ENCODE data around the gene SIK3. TPM values are rescaled to one million over a fixed set of nuclear protein-coding genes. Genes with fewer than 3 reads are reported as not detected.
A peak's percentile ranks its signal among the peaks of the same experiment; 100 is the strongest.

SIK3 gene
- total and polyA plus RNA-seq, 4 donors = 6.4 to 64.2 (median 39.0) TPM

- DNase-seq = no peak
- peaks cover 0 to 3% of the 10 kb centered on the region in 2 donors for H3K4me1 ChIP-seq (ENCODE audit: control insufficient read depth in 1 of 2, insufficient read depth in 2 of 2, low read length in 2 of 2)
- H3K27ac ChIP-seq (ENCODE audit: low read depth in 1 of 2, low read length in 2 of 2) = no peak overlapping the region
- no peaks in the 10 kb centered on the region for H3K9me3 ChIP-seq (ENCODE audit: control insufficient read depth, low read length)
- intact Hi-C loops (cut with DNase I) = no loop called here
- 97 to 99% methylated on average over 2 of the region's 2 CpGs for WGBS, 2 donors
- no peaks in the 10 kb centered on the region for H3K27me3 ChIP-seq (ENCODE audit: control insufficient read depth in 1 of 2, insufficient read depth in 2 of 2, low read length in 1 of 2)
- no peak overlapping the region for H3K4me3 ChIP-seq (ENCODE audit: low read length in 2 of 2)
- no peak for ATAC-seq (ENCODE audit: low FRiP score)
- H3K36me3 ChIP-seq (ENCODE audit: control insufficient read depth in 1 of 2, insufficient read depth in 2 of 2, low read length in 1 of 2) = no peaks in the 10 kb centered on the region
Observed at GRCh38 chr11:116997071-116997470, 101.2 kb downstream of the SIK3 start.

DNA sequence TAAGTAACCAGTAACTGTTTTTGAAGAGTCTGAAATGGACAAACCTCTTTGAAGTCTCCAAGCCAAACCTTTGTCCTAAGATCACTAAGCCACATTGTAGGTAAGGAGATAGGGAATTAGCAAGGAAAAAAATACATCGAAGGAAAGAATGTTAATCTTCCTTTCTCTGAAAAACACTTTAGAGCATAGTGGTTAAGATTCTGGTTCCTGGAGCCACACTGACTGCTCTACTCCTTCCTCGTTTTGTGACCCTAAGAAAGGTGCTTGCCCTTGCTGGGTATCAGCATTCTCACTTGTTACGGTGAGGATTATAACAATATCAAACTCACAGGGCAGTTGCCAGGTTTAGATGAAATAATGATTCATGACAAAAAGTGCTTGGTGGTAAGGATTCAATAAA, 104.0 kb downstream of the SIK3 start:
- Histone ChIP-seq H3K27me3 (ENCODE audit: control insufficient read depth in 1 of 2, insufficient read depth in 2 of 2, low read length in 1 of 2) (no peaks in the 10 kb centered on the region), H3K4me1 (ENCODE audit: control insufficient read depth in 1 of 2, insufficient read depth in 2 of 2, low read length in 2 of 2) (peaks cover 3 to 5% of the 10 kb centered on the region in 2 donors), H3K9me3 (ENCODE audit: control insufficient read depth, low read length) (no peaks in the 10 kb centered on the region), H3K27ac (ENCODE audit: low read depth in 1 of 2, low read length in 2 of 2) (no peak overlapping the region), H3K4me3 (ENCODE audit: low read length in 2 of 2) (no peak overlapping the region), H3K36me3 (ENCODE audit: control insufficient read depth in 1 of 2, insufficient read depth in 2 of 2, low read length in 1 of 2) (no peaks in the 10 kb centered on the region)
- intact Hi-C loops (cut with DNase I) = no loop called here
- 49 to 69% methylated on average over 3 of the region's 3 CpGs for WGBS, 2 donors
- ATAC-seq (ENCODE audit: low FRiP score) = no peak
- no peak for DNase-seq

DNA sequence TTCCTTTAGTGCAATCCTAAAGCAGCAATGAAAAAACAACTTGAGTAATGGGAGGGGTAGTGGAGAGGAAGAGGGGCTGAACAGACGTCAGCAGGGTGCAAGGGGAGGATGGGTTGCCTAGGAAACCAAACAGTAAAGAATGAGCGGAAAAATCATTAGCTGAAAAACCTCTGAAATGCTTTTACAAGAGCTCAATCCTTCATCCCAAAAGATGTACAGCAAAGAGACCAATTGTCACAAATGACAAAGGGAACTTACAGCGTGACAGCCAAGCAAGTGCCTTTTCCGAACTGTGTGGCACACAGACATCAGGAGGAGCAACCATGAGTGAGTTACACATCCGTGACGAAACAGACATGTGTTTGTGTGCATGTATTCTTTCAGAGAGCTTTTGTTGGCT, 104.6 kb downstream of the SIK3 start:
- DNase-seq (no peak), ATAC-seq (ENCODE audit: low FRiP score) (no peak)
- Histone ChIP-seq H3K4me1 (ENCODE audit: control insufficient read depth in 1 of 2, insufficient read depth in 2 of 2, low read length in 2 of 2) (peaks cover 3 to 5% of the 10 kb centered on the region in 2 donors), H3K4me3 (ENCODE audit: low read length in 2 of 2) (no peak overlapping the region), H3K27ac (ENCODE audit: low read depth in 1 of 2, low read length in 2 of 2) (no peak overlapping the region), H3K9me3 (ENCODE audit: control insufficient read depth, low read length) (no peaks in the 10 kb centered on the region), H3K36me3 (ENCODE audit: control insufficient read depth in 1 of 2, insufficient read depth in 2 of 2, low read length in 1 of 2) (no peaks in the 10 kb centered on the region), H3K27me3 (ENCODE audit: control insufficient read depth in 1 of 2, insufficient read depth in 2 of 2, low read length in 1 of 2) (no peaks in the 10 kb centered on the region)
- WGBS, 2 donors = 40 to 48% methylated on average over 6 of the region's 6 CpGs
- intact Hi-C loops (cut with DNase I) = no loop called here

GRCh38 chr11:116991491-116991890, 106.7 kb downstream of the SIK3 start:
- ATAC-seq (ENCODE audit: low FRiP score) = no peak

DNA sequence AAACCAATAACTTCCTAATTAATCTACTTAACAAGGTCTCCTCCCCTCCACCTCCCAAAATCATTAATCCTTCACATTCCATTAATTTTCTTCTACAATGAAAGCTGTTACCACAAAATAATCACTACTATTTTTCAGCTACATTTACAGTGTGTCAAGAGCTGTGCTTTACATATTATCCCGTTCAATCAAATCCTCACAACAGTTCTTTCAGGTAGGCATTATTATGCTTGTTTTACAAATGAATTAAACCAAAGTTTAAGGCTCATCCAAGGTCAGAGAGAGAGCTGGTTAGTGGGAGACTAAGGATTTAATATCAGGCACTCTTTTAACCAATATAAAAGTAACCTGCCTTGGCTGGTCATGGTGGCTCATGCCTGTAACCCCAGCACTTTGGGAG, 107.4 kb downstream of the SIK3 start:
- ATAC-seq (ENCODE audit: low FRiP score) (no peak), DNase-seq (no peak)
- H3K4me3 ChIP-seq (ENCODE audit: low read length in 2 of 2) = no peak overlapping the region
- no peak overlapping the region for H3K27ac ChIP-seq (ENCODE audit: low read depth in 1 of 2, low read length in 2 of 2)
- no peaks in the 10 kb centered on the region for H3K27me3 ChIP-seq (ENCODE audit: control insufficient read depth in 1 of 2, insufficient read depth in 2 of 2, low read length in 1 of 2)
- H3K4me1 ChIP-seq (ENCODE audit: control insufficient read depth in 1 of 2, insufficient read depth in 2 of 2, low read length in 2 of 2) = peaks cover 3 to 8% of the 10 kb centered on the region in 2 donors
- H3K9me3 ChIP-seq (ENCODE audit: control insufficient read depth, low read length) = no peaks in the 10 kb centered on the region
- H3K36me3 ChIP-seq (ENCODE audit: control insufficient read depth in 1 of 2, insufficient read depth in 2 of 2, low read length in 1 of 2) = no peaks in the 10 kb centered on the region
- 93 to 99% methylated on average over 1 of the region's 1 CpG for WGBS, 2 donors
- intact Hi-C loops (cut with DNase I) = no loop called here

More at GRCh38 chr11:116991491-116991890, 106.7 kb downstream of the SIK3 start:
- Histone ChIP-seq H3K27me3 (ENCODE audit: control insufficient read depth in 1 of 2, insufficient read depth in 2 of 2, low read length in 1 of 2) (no peaks in the 10 kb centered on the region), H3K4me3 (ENCODE audit: low read length in 2 of 2) (no peak overlapping the region), H3K27ac (ENCODE audit: low read depth in 1 of 2, low read length in 2 of 2) (no peak overlapping the region), H3K36me3 (ENCODE audit: control insufficient read depth in 1 of 2, insufficient read depth in 2 of 2, low read length in 1 of 2) (no peaks in the 10 kb centered on the region), H3K9me3 (ENCODE audit: control insufficient read depth, low read length) (no peaks in the 10 kb centered on the region), H3K4me1 (ENCODE audit: control insufficient read depth in 1 of 2, insufficient read depth in 2 of 2, low read length in 2 of 2) (peaks cover 3 to 8% of the 10 kb centered on the region in 2 donors)
- intact Hi-C loops (cut with DNase I) = no loop called here
- DNase-seq = no peak
- WGBS, 2 donors = 94 to 96% methylated on average over 1 of the region's 1 CpG

DNA sequence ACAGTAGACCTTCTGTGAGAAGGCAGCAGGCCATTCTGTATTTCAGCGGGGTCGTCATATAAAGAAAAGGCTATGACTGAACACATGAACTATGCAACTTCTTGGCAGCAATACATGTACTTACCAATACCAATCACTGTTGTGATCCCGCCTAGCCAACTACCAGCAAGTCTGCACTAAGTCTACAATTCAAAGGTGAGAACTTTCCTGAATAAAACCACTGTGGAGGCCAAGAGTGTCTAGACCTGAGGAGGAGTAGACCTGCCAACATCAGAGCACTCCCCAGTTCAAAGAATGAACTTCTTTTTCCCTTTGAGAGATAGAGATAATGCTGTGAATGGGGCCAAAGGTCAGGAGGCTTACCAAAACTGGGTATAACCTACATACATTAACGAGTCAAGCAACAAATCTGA, 108.2 kb downstream of the SIK3 start:
- H3K4me1 ChIP-seq (ENCODE audit: control insufficient read depth in 1 of 2, insufficient read depth in 2 of 2, low read length in 2 of 2) = peaks cover 3 to 8% of the 10 kb centered on the region in 2 donors
- 22 to 25% methylated on average over 4 of the region's 4 CpGs for WGBS, 2 donors
- DNase-seq (no peak), ATAC-seq (ENCODE audit: low FRiP score) (no peak)
- H3K27me3 ChIP-seq (ENCODE audit: control insufficient read depth in 1 of 2, insufficient read depth in 2 of 2, low read length in 1 of 2) = no peaks in the 10 kb centered on the region
- intact Hi-C loops (cut with DNase I) = no loop called here
- no peaks in the 10 kb centered on the region for H3K9me3 ChIP-seq (ENCODE audit: control insufficient read depth, low read length)
- H3K36me3 ChIP-seq (ENCODE audit: control insufficient read depth in 1 of 2, insufficient read depth in 2 of 2, low read length in 1 of 2) = no peaks in the 10 kb centered on the region
- H3K4me3 ChIP-seq (ENCODE audit: low read length in 2 of 2) = no peak overlapping the region
- no peak overlapping the region for H3K27ac ChIP-seq (ENCODE audit: low read depth in 1 of 2, low read length in 2 of 2)

DNA sequence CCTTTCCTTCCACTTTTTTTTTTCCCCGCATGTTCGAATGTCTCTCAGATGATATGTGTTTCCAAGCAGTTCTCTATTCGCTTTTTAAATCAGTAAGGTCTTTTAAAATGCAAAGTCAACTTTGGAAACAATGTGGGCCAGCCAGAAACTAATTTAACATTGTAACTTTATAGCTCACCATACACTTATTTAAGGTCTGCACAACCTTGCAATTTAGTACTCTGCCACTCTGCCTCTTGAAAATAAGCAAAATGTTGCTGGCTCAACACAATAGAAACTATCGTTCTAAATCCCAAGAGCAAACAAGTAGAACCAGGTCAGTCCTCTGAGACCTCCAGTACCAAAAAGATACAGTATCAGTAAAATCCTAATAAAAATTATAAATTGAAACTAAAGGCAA, 109.0 kb downstream of the SIK3 start:
- intact Hi-C loops (cut with DNase I) = loop anchor here in 1 of 2 donors (10.0 kb wide), 1 partner anchor 106 kb away; the partner anchor contains the start of gene SIK3
- Histone ChIP-seq H3K4me1 (ENCODE audit: control insufficient read depth in 1 of 2, insufficient read depth in 2 of 2, low read length in 2 of 2) (peaks cover 3 to 12% of the 10 kb centered on the region in 2 donors), H3K27me3 (ENCODE audit: control insufficient read depth in 1 of 2, insufficient read depth in 2 of 2, low read length in 1 of 2) (no peaks in the 10 kb centered on the region), H3K36me3 (ENCODE audit: control insufficient read depth in 1 of 2, insufficient read depth in 2 of 2, low read length in 1 of 2) (no peaks in the 10 kb centered on the region), H3K9me3 (ENCODE audit: control insufficient read depth, low read length) (no peaks in the 10 kb centered on the region), H3K4me3 (ENCODE audit: low read length in 2 of 2) (no peak overlapping the region), H3K27ac (ENCODE audit: low read depth in 1 of 2, low read length in 2 of 2) (no peak overlapping the region)
- WGBS, 2 donors = 21 to 24% methylated on average over 4 of the region's 4 CpGs
- DNase-seq (no peak), ATAC-seq (ENCODE audit: low FRiP score) (no peak)

- Histone ChIP-seq H3K4me3 (ENCODE audit: low read length in 2 of 2) (no peak overlapping the region), H3K9me3 (ENCODE audit: control insufficient read depth, low read length) (no peaks in the 10 kb centered on the region), H3K27ac (ENCODE audit: low read depth in 1 of 2, low read length in 2 of 2) (no peak overlapping the region), H3K27me3 (ENCODE audit: control insufficient read depth in 1 of 2, insufficient read depth in 2 of 2, low read length in 1 of 2) (no peaks in the 10 kb centered on the region), H3K4me1 (ENCODE audit: control insufficient read depth in 1 of 2, insufficient read depth in 2 of 2, low read length in 2 of 2) (peaks cover 0 to 15% of the 10 kb centered on the region in 2 donors), H3K36me3 (ENCODE audit: control insufficient read depth in 1 of 2, insufficient read depth in 2 of 2, low read length in 1 of 2) (no peaks in the 10 kb centered on the region)
- ATAC-seq (ENCODE audit: low FRiP score) = no peak
- no peak for DNase-seq
- intact Hi-C loops (cut with DNase I) = loop anchor here in 1 of 2 donors (10.0 kb wide), 1 partner anchor 108 kb away; the partner anchor contains the start of gene SIK3
- 54 to 61% methylated on average over 2 of the region's 2 CpGs for WGBS, 2 donors
Observed at GRCh38 chr11:116986521-116987105, 111.6 kb downstream of the SIK3 start.

- Histone ChIP-seq H3K36me3 (ENCODE audit: control insufficient read depth in 1 of 2, insufficient read depth in 2 of 2, low read length in 1 of 2) (no peaks in the 10 kb centered on the region), H3K4me1 (ENCODE audit: control insufficient read depth in 1 of 2, insufficient read depth in 2 of 2, low read length in 2 of 2) (peaks cover 0 to 14% of the 10 kb centered on the region in 2 donors), H3K9me3 (ENCODE audit: control insufficient read depth, low read length) (no peaks in the 10 kb centered on the region), H3K4me3 (ENCODE audit: low read length in 2 of 2) (no peak overlapping the region), H3K27ac (ENCODE audit: low read depth in 1 of 2, low read length in 2 of 2) (peak overlapping the region; percentile 17 to 24), H3K27me3 (ENCODE audit: control insufficient read depth in 1 of 2, insufficient read depth in 2 of 2, low read length in 1 of 2) (no peaks in the 10 kb centered on the region)
- DNase-seq = no peak
- ATAC-seq (ENCODE audit: low FRiP score) = peak; percentile 82
- intact Hi-C loops (cut with DNase I) = loop anchor here in 1 of 2 donors (10.0 kb wide), 1 partner anchor 110 kb away; the partner anchor contains the start of gene SIK3
- 9 to 22% methylated on average over 6 of the region's 6 CpGs for WGBS, 2 donors
Observed at GRCh38 chr11:116984589-116984988, 113.6 kb downstream of the SIK3 start.
